GM21360 (cell line): ENCODE data around the gene ACTR10.

Experiments
- ATAC-seq: cut with Tn5 transposase; IDR thresholded peaks from one replicate; pipeline ENCODE4 v1.9.1; 2021; ENCODE audit warnings: mild to moderate bottlenecking, moderate library complexity; ENCODE audit not compliant: unreplicated experiment

Gene ACTR10

GRCh38 chr14:58199726-58200479, at the start of gene ACTR10:
Gene ACTR10 (plus strand): TSS chr14:58200149. CDS start chr14:58200218, 69 bp downstream.
- peak; percentile 96 for ATAC-seq

DNA sequence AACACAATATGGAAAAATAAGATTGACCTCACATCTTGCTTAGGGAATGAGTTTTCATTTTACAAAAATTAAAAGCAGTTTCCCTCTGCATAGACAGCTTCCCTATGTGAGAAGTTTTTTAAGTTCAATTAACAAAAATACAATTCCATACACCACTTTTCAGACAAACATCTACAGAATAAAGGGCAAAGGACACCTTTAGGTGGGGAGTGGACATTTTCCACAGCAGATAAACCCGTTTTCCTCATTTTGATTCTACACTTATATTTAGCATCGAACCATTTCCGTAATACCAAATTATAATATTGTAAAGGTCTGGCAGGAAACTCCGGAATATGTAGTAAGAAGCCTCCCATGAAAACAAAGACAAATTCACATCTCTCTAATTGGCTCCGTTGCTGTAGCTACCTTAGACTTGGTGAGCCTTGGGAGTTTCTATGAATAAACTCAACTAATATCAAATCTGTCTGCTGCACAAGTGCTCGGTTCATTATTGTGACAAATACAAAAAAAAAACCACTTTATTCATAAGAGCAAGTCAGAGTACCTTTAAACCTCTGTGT, 49.6 kb upstream of the ACTR10 start:
- no peak for ATAC-seq

GRCh38 chr14:58151133-58152013, 48.6 kb upstream of the ACTR10 start:
- ATAC-seq = peak; percentile 35

GRCh38 chr14:58152014-58152857, 47.7 kb upstream of the ACTR10 start, which contains the start of gene ARMH4:
Gene ARMH4 (minus strand): TSS chr14:58152213. CDS start chr14:58139358, 12,855 bp downstream.
- ATAC-seq = peak; percentile 96

- no peak for ATAC-seq
These were observed 39.4 kb upstream of the ACTR10 start for GRCh38 chr14:58160561-58160960.

DNA sequence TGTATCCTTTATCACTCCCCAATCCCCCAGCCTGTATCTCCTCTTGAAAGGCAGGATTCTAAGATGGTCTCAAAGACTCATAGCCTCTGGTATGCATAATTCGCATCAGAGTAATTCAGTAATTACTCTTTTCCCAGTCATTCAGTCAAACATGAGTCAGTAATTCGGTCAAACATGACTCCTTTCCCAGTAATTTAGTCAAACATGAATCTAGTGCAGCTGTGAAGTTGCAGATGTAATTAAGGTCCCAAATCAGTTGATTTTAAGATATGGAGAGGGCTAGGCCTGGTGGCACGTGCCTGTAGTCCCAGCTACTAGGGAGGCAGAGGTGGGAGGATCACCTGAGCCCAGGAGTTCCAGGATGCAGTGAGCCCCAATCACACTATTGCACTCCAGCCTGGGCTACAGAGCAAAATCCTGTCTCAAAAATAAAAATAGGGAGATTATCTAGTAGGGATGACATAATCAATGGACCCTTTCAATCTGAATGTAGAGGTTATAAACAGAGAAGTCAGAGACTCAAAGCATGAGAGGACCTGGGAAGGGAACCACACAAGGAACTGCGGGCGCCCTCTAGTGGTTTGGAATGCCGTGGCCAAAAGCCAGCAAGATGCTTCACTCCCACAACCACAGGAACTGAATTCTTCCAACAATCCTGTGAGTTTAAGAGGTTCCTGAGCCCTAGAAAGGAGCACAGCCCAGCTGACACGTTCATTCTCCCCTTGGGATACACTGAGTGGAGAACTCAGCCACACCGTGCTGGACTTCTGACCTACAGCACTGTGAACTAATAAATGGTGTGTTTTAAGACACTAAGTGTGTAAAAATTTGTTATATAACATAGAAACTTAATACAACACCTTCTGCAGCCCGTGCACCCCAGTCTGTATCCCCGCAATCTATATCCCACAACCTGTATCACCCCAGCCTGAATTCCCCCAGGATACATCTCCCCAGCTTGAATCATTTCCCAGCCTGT, 33.7 kb upstream of the ACTR10 start:
- ATAC-seq = no peak

GRCh38 chr14:58167057-58167456, 32.9 kb upstream of the ACTR10 start:
- no peak for ATAC-seq

DNA sequence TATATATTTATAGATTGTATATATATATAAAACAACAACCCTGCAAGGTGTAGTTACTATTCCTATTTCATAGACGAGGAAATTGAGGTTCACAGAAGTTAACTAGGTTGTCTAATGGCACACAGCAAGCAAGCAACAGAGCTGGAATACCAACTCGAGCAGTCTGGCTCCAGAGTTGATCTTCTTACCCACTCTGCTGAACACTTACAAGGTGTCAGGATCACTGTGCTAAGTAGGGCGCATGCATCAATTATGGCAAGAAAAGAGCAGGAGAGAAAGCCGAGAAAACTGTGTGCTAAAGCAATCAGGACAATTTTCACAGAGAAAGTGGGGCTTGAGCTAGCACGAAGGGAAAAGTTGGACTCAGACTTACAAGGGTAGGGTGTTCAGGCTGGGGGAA, 32.1 kb upstream of the ACTR10 start:
- no peak for ATAC-seq

GRCh38 chr14:58171090-58171489, 28.9 kb upstream of the ACTR10 start:
- peak; percentile 97 for ATAC-seq

- ATAC-seq = no peak
These were observed 22.8 kb upstream of the ACTR10 start for GRCh38 chr14:58177125-58177524.

GRCh38 chr14:58189176-58189575, 10.8 kb upstream of the ACTR10 start:
- ATAC-seq = no peak

- no peak for ATAC-seq
These were observed 8.0 kb upstream of the ACTR10 start for GRCh38 chr14:58191763-58192601.

GRCh38 chr14:58193542-58193941, 6.4 kb upstream of the ACTR10 start:
- no peak for ATAC-seq

DNA sequence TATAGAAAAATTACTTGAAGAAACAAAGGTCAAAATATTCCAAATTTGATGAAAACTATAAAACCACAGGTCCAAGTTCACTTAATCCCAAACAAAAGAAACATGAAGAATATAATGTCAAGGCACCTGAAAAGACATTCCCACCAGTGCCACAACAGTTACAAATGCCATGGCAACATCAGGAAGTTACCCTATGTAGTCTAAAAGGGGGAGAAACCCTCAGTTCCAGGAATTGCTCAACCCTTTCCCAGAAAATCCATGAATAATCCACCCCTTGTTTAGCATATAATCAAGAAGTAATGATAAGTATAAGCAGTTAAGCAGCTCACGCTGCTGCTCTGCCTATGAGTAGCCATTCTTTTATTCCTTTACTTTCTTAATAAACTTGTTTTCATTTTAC, 3.8 kb upstream of the ACTR10 start:
- no peak for ATAC-seq

DNA sequence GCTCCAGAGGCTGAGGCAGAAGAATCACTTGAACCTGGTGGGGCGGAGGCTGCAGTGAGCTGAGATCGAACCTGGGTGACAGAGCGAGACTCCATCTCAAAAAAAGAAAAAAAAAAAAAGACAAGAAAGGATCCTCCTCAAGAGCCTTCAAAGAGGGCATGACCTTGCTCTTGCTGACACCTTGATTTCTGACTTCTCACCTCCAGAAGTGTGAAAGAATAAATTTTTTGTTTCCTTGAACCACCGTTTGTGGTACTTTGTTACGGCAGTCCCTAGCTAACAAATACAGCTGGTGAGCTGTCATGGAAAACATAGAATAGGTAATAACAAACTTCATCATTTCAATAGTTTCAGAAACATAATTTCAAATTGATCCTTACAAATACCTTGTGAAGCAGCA, 1.9 kb upstream of the ACTR10 start:
- no peak for ATAC-seq

- peak; percentile 8 for ATAC-seq
These were observed 512 bp downstream of the ACTR10 start for GRCh38 chr14:58200480-58200841.

DNA sequence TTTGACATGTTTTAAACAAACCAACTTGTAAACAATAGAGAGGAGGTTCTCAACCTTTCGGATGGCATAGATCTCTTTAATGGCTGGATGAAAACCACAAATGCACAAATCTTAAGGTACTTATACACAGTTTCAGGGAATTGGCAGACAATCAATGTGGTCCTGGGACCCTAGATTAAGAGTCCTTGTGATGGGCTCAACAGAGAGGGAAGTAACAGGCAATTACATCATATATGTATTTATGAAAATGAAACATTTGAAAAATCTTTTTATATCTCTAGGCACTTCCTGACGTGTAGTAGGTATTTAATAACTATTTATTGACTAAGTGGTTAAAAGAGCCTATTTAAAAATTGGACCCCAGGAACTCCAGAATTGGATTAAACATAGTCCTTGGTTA, 897 bp downstream of the ACTR10 start:
- ATAC-seq = no peak

- ATAC-seq = no peak
These were observed 13.2 kb downstream of the ACTR10 start for GRCh38 chr14:58213176-58213575.
